Trophoblast cell (in vitro differentiated cells and primary cell): ENCODE results near the gene CTSG.
"Not testable (repeated sequence)": the region's sequence is repeated elsewhere in the genome, so short reads cannot be mapped to it uniquely, and the experiment has no call there.

Source experiments
- DNase-seq, 2 donors: peaks; one replicate each; pipeline ENCODE4 v3.0.0-alpha.2; 2016
- H2AFZ ChIP-seq: 2 replicates; pipeline ENCODE4 v1.6.1; 2013; ENCODE audit warnings: low read length, moderate library complexity, mild to moderate bottlenecking; ENCODE audit not compliant: insufficient read depth, poor library complexity
- H2AK5ac ChIP-seq: 2 replicates; pipeline ENCODE4 v1.6.1; 2013; ENCODE audit warnings: mild to moderate bottlenecking, low read length
- H2BK120ac ChIP-seq: 2 replicates; pipeline ENCODE4 v1.6.1; 2013; ENCODE audit warnings: low read length, mild to moderate bottlenecking, moderate library complexity; ENCODE audit not compliant: insufficient read depth, poor library complexity
- H2BK12ac ChIP-seq: 2 replicates; pipeline ENCODE4 v1.6.1; 2013; ENCODE audit warnings: mild to moderate bottlenecking, low read length, moderate library complexity
- H2BK5ac ChIP-seq: 2 replicates; pipeline ENCODE4 v1.6.1; 2013; ENCODE audit warnings: low read length, low read depth, moderate library complexity, mild to moderate bottlenecking; ENCODE audit not compliant: poor library complexity
- H3K14ac ChIP-seq: 2 replicates; pipeline ENCODE4 v1.6.1; 2013; ENCODE audit warnings: mild to moderate bottlenecking, low read length
- H3K18ac ChIP-seq: 2 replicates; pipeline ENCODE4 v1.6.1; 2013; ENCODE audit warnings: mild to moderate bottlenecking, low read length
- H3K23ac ChIP-seq: 2 replicates; pipeline ENCODE4 v1.6.1; 2013; ENCODE audit warnings: low read length
- H3K27ac ChIP-seq: 2 replicates; pipeline ENCODE4 v1.5.1; 2013; ENCODE audit warnings: low read depth, mild to moderate bottlenecking, inconsistent platforms, low read length, moderate library complexity
- H3K27me3 ChIP-seq: 2 replicates; pipeline ENCODE4 v1.6.1; 2013; ENCODE audit warnings: inconsistent platforms, mild to moderate bottlenecking, low read length, moderate library complexity; ENCODE audit not compliant: insufficient read depth
- H3K36me3 ChIP-seq, 2 experiments: 1 replicate in 1 of 2; 2 replicates in 1 of 2; pipeline ENCODE4 v1.6.1; 2013; ENCODE audit warnings: low read length in 2 of 2, mild to moderate bottlenecking in 2 of 2, moderate library complexity in 1 of 2; ENCODE audit not compliant: insufficient read depth in 2 of 2, control insufficient read depth in 1 of 2
- H3K4ac ChIP-seq: 2 replicates; pipeline ENCODE4 v1.6.1; 2013; ENCODE audit warnings: low read depth, mild to moderate bottlenecking, low read length, moderate library complexity
- H3K4me1 ChIP-seq, 2 experiments: 1 replicate in 1 of 2; 2 replicates in 1 of 2; pipeline ENCODE4 v1.6.1; 2013; ENCODE audit warnings: low read length in 2 of 2, mild to moderate bottlenecking in 2 of 2, moderate library complexity in 1 of 2; ENCODE audit not compliant: insufficient read depth in 2 of 2, control insufficient read depth in 1 of 2
- H3K4me2 ChIP-seq: 2 replicates; pipeline ENCODE4 v1.6.1; 2013; ENCODE audit warnings: inconsistent platforms, mild to moderate bottlenecking, low read length, moderate library complexity
- H3K4me3 ChIP-seq: 2 replicates; pipeline ENCODE4 v1.5.1; 2013; ENCODE audit warnings: mild to moderate bottlenecking, low read depth, low read length, inconsistent platforms
- H3K79me1 ChIP-seq: one replicate; pipeline ENCODE4 v1.6.1; 2013; ENCODE audit warnings: low read length
- H3K79me2 ChIP-seq: 2 replicates; pipeline ENCODE4 v1.6.1; 2013; ENCODE audit warnings: low read length, mild to moderate bottlenecking; ENCODE audit not compliant: control insufficient read depth, insufficient read depth, poor library complexity
- H3K9ac ChIP-seq: 2 replicates; pipeline ENCODE4 v1.6.1; 2013; ENCODE audit warnings: mild to moderate bottlenecking, low read length
- H3K9me3 ChIP-seq: 2 replicates; pipeline ENCODE4 v1.6.1; 2013; ENCODE audit warnings: low read depth, mild to moderate bottlenecking, control low read depth, inconsistent platforms, low read length; ENCODE audit not compliant: insufficient read depth
- H4K12ac ChIP-seq: 2 replicates; pipeline ENCODE4 v1.6.1; 2013; ENCODE audit warnings: low read depth, mild to moderate bottlenecking, low read length, moderate library complexity
- H4K8ac ChIP-seq: 2 replicates; pipeline ENCODE4 v1.6.1; 2013; ENCODE audit warnings: low read depth, mild to moderate bottlenecking, low read length, moderate library complexity
- H4K91ac ChIP-seq: one replicate; pipeline ENCODE4 v1.6.1; 2013; ENCODE audit warnings: low read depth, mild to moderate bottlenecking, low read length, moderate library complexity
- WGBS: extraction: QIAGEN DNeasy Blood & Tissue Kit; methylation state at CpG from one replicate; pipeline ENCODE4 v1.1.7; 2013; ENCODE audit warnings: missing lambda C conversion rate; ENCODE audit not compliant: insufficient read length, insufficient coverage; ENCODE audit errors: extremely low coverage; 5-methylcytosine and 5-hydroxymethylcytosine counted together

Gene CTSG

GRCh38 chr14:24605435-24606190 is 29.6 kb upstream of the CTSG start:
- Histone ChIP-seq H4K8ac (no peak overlapping the region), H3K14ac (no peak overlapping the region), H2BK120ac (no peak overlapping the region), H3K4me2 (no peak overlapping the region), H3K9ac (no peak overlapping the region), H3K4me1 (no peaks in the 10 kb centered on the region), H3K4me3 (no peak overlapping the region), H3K36me3 (no peaks in the 10 kb centered on the region), H3K27me3 (no peaks in the 10 kb centered on the region), H3K9me3 (peaks cover 38% of the 10 kb centered on the region), H3K79me1 (no peaks in the 10 kb centered on the region), H2AK5ac (no peak overlapping the region), H3K23ac (no peak overlapping the region), H3K27ac (no peak overlapping the region), H2BK5ac (no peak overlapping the region), H2BK12ac (no peak overlapping the region), H4K91ac (no peak overlapping the region), H4K12ac (no peak overlapping the region), H3K18ac (no peak overlapping the region), H2AFZ (no peak overlapping the region), H3K4ac (no peak overlapping the region), H3K79me2 (no peaks in the 10 kb centered on the region)
- peak in 1 of 2 donors; percentile 4 for DNase-seq
- no CpG with 5 or more reads among the region's 3 CpGs for WGBS

GRCh38 chr14:24597403-24597802 is 21.4 kb upstream of the CTSG start:
- Histone ChIP-seq H2BK120ac (no peak overlapping the region), H3K79me1 (no peaks in the 10 kb centered on the region), H2BK5ac (no peak overlapping the region), H3K23ac (no peak overlapping the region), H3K79me2 (no peaks in the 10 kb centered on the region), H3K9ac (no peak overlapping the region), H3K14ac (no peak overlapping the region), H3K4me3 (no peak overlapping the region), H3K4ac (no peak overlapping the region), H4K12ac (no peak overlapping the region), H4K8ac (no peak overlapping the region), H3K18ac (no peak overlapping the region), H2AFZ (no peak overlapping the region), H3K4me1 (no peaks in the 10 kb centered on the region), H3K27me3 (no peaks in the 10 kb centered on the region), H3K9me3 (peaks cover 27% of the 10 kb centered on the region), H2AK5ac (no peak overlapping the region), H2BK12ac (no peak overlapping the region), H3K36me3 (no peaks in the 10 kb centered on the region), H4K91ac (no peak overlapping the region), H3K27ac (no peak overlapping the region), H3K4me2 (no peak overlapping the region)
- DNase-seq: no peak

GRCh38 chr14:24595073-24595808 is 19.2 kb upstream of the CTSG start:
- H3K4ac ChIP-seq: no peak overlapping the region
- H3K36me3 ChIP-seq: no peaks in the 10 kb centered on the region
- H3K18ac ChIP-seq: no peak overlapping the region
- H3K14ac ChIP-seq: no peak overlapping the region
- no peak overlapping the region for H2AK5ac ChIP-seq
- no peak overlapping the region for H2BK120ac ChIP-seq
- no peaks in the 10 kb centered on the region for H3K27me3 ChIP-seq
- H3K4me3 ChIP-seq: no peak overlapping the region
- no peaks in the 10 kb centered on the region for H3K79me2 ChIP-seq
- H2BK12ac ChIP-seq: no peak overlapping the region
- no peak overlapping the region for H3K4me2 ChIP-seq
- H2AFZ ChIP-seq: no peak overlapping the region
- peaks cover 13% of the 10 kb centered on the region for H3K9me3 ChIP-seq
- H4K91ac ChIP-seq: no peak overlapping the region
- no CpG with 5 or more reads among the region's 3 CpGs for WGBS
- no peak overlapping the region for H3K27ac ChIP-seq
- no peak overlapping the region for H4K12ac ChIP-seq
- H3K23ac ChIP-seq: no peak overlapping the region
- DNase-seq: no peak
- no peaks in the 10 kb centered on the region for H3K4me1 ChIP-seq
- H4K8ac ChIP-seq: no peak overlapping the region
- H2BK5ac ChIP-seq: no peak overlapping the region
- H3K79me1 ChIP-seq: no peaks in the 10 kb centered on the region
- H3K9ac ChIP-seq: no peak overlapping the region

- H2BK12ac ChIP-seq, H3K27ac ChIP-seq, H3K36me3 ChIP-seq, H3K9ac ChIP-seq, H3K4me1 ChIP-seq, H4K8ac ChIP-seq, H3K4ac ChIP-seq, DNase-seq, H3K23ac ChIP-seq, H2BK120ac ChIP-seq, H3K27me3 ChIP-seq, H3K4me3 ChIP-seq, H3K79me1 ChIP-seq, H3K18ac ChIP-seq, H4K12ac ChIP-seq, H2AFZ ChIP-seq, H2AK5ac ChIP-seq, H3K14ac ChIP-seq, H3K79me2 ChIP-seq, H4K91ac ChIP-seq, H3K4me2 ChIP-seq, H2BK5ac ChIP-seq: not testable (repeated sequence)
- WGBS: no CpG with 5 or more reads among the region's 2 CpGs
- H3K9me3 ChIP-seq: peaks cover 14% of the 10 kb centered on the region
Measured at GRCh38 chr14:24591004-24591403, 15.0 kb upstream of the CTSG start.
